ENCODE results near the gene PDE4DIP.
"Not testable (repeated sequence)": the region's sequence is repeated elsewhere in the genome, so short reads cannot be mapped to it uniquely, and the experiment has no call there.

Gene PDE4DIP

DNA sequence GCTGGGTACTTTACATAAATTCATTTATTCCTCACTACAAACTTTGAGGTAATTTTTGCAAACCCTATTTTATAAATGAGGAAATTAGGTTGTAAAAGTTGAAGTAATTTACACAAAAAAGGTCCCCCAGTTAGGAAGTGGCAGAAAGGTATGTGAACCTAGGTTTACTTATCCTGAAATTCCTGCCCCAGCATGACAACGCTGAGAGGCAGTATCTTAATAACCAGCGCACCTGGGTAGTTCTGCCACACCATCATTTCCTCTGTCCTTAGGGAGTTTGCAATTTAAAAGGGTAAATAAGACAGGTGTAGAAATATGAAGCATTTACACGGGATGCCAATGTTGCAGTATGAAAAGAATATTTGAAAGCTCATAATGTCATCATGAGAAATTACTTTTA lies 79.6 kb downstream of the PDE4DIP start:
- DNase-seq: not testable (repeated sequence)

DNA sequence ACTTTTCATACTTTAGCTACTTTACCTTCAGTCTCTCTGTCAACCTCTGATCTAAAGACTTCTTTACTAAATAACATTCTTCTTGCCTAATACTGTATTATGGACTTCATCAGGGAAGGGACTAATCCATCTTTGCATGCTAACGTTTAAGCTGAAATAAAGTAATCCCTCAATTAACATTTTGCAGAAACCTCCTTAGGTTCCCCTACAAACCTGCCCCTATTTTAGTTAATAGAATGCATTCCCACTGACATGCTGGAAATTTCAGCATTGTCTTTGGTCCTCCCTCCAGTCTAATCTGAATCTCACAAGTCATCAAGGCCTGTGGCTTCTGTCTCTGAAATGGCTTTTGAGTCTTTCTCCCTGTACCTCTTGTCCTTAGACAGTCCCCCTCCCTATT lies 83.4 kb downstream of the PDE4DIP start:
- not testable (repeated sequence) for DNase-seq

DNA sequence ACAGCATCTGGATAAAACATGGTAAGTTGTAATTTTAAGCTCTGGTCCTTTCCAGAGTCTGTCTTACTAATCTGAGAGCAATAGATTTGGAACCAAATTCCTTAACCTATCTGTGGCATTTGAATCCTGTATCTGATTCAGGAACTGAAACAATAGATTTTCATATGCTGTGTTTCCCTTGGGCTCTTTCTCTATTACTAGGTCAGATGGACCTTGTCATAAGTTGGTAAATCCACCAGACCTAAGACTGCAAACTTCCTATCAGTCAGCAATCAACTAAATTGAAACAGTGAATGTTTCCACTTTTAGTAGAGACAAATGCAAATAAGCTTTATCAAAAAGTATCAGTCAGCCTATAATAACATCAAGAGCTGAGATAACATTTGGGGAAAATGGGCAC lies 85.0 kb downstream of the PDE4DIP start:
- DNase-seq: not testable (repeated sequence)

GRCh38 chr1:148935381-148936002 lies 91.3 kb downstream of the PDE4DIP start:
- not testable (repeated sequence) for DNase-seq

GRCh38 chr1:148942906-148943305 lies 98.7 kb downstream of the PDE4DIP start:
- not testable (repeated sequence) for DNase-seq

- not testable (repeated sequence) for DNase-seq
Observed at GRCh38 chr1:148945130-148945529, 100.9 kb downstream of the PDE4DIP start.

DNA sequence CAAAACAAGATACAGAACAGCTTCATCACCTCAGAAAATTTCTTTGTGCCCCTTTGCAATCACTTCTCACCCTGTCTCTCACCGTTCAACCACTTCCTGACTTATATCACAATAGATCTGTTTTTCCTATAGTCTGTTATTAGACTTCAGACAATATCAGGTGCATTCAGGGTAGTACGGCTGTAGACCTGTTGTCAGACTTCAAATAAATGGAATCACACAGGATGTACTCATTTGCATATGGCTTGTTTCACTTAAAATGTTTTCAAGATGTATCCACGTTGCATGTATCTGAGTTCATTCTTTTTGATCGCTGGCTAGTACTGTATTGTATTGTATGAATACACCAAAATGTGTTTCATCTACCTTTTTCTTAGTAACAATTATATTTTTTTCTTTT lies 104.5 kb downstream of the PDE4DIP start:
- not testable (repeated sequence) for DNase-seq

- not testable (repeated sequence) for DNase-seq
Observed at GRCh38 chr1:148951336-148952227, 107.4 kb downstream of the PDE4DIP start.

GRCh38 chr1:148952253-148952937 lies 108.2 kb downstream of the PDE4DIP start:
- not testable (repeated sequence) for DNase-seq

DNA sequence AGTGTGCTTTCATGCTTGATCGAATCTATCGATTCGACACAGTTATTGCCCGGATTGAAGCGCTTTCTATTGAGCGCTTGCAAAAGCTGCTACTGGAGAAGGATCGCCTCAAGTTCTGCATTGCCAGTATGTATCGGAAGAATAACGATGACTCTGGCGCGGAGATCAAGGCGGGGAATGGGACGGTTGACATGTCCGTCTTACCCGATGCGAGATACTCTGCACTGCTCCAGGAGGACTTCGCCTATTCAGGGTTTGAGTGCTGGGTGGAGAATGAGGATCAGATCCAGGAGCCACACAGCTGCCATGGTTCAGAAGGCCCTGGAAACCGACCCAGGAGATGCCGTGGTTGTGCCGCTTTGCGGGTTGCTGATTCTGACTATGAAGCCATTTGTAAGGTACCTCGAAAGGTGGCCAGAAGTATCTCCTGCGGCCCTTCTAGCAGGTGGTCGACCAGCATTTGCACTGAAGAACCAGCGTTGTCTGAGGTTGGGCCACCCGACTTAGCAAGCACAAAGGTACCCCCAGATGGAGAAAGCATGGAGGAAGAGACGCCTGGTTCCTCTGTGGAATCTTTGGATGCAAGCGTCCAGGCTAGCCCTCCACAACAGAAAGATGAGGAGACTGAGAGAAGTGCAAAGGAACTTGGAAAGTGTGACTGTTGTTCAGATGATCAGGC lies 108.8 kb downstream of the PDE4DIP start:
- not testable (repeated sequence) for DNase-seq

DNA sequence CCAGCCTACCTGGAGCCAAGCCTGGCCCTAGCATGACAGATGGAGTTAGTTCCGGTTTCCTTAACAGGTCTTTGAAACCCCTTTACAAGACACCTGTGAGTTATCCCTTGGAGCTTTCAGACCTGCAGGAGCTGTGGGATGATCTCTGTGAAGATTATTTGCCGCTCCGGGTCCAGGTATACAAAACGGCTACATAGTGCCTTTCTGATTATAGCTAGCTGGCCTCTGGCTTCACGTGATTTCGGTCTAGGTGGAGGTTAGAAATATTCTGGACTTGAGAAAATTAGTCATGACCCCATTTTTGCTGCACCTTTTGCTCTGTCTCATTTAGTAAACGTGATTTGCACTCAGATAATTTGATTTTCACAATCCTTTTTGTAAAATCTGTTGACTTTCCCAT lies 109.5 kb downstream of the PDE4DIP start:
- DNase-seq: not testable (repeated sequence)

- not testable (repeated sequence) for DNase-seq
Observed at GRCh38 chr1:148958343-148958742, 114.1 kb downstream of the PDE4DIP start.

- DNase-seq: not testable (repeated sequence)
Observed at GRCh38 chr1:148960212-148961000, 116.2 kb downstream of the PDE4DIP start.

- not testable (repeated sequence) for DNase-seq
Observed at GRCh38 chr1:148962127-148962857, 118.1 kb downstream of the PDE4DIP start.

DNA sequence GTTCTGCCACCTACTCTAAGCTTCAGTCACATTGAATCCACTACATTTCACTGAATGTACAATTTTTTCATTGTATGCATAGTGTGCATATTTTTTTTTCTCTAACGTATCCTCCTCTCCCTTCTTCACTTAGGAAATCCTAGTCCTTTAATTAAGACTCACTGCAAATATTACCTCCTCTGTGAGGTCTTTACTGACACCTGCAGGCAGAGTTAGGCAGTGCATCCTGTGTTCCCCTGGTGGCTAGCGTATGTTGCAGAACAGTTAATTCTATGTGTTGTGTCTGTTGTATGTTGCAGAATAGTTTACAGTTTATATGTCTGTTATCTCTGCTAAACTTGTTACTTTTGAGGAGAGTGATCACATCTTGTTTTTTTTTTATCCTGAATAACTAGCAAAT lies 121.9 kb downstream of the PDE4DIP start:
- DNase-seq: not testable (repeated sequence)

DNA sequence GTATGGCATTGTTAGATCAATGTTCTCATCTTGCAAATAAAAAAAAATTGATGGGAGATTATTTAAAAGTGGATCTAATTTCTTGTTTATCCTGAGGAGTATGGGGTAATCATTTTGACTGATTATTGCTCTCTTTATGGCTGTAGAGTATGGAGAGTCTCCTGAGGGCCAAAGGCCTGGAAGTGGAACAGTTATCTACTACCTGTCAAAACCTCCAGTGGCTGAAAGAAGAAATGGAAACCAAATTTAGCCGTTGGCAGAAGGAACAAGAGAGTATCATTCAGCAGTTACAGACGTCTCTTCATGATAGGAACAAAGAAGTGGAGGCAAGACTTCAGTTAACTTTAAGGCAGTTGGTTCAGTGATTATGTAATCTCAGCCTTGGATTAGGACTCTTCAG lies 123.4 kb downstream of the PDE4DIP start:
- not testable (repeated sequence) for DNase-seq

DNA sequence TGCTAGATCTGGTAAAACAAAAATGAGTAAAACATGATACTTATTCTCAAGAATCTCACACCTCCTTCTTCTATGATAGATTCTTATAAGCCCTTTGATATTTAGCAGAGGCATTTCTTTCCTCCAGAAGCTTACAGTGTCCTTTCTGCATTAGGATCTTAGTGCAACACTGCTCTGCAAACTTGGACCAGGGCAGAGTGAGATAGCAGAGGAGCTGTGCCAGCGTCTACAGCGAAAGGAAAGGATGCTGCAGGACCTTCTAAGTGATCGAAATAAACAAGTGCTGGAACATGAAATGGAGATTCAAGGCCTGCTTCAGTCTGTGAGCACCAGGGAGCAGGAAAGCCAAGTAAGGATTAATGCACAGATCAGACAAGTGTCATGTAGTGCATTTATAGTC lies 124.5 kb downstream of the PDE4DIP start:
- not testable (repeated sequence) for DNase-seq

DNA sequence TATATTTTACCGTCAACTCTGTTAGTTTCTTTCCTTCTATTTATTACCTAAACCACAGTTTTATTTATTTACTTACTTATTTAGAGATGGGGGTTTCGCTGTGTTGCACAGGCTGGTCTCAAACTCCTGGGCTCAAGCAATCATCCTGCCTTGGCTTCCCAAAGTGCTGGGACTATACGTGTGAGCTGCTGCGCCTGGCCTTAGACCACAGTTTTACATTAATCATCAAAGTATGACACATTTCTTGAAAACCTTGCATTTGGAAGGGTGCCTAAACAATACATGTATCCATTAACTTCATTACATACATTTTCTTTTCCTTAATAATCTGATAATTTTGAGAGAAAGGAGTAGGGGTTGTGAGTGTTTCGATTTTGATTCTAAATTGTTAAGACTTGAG lies 124.9 kb downstream of the PDE4DIP start:
- not testable (repeated sequence) for DNase-seq

- DNase-seq: not testable (repeated sequence)
Observed at GRCh38 chr1:148975453-148975852, 131.2 kb downstream of the PDE4DIP start.

DNA sequence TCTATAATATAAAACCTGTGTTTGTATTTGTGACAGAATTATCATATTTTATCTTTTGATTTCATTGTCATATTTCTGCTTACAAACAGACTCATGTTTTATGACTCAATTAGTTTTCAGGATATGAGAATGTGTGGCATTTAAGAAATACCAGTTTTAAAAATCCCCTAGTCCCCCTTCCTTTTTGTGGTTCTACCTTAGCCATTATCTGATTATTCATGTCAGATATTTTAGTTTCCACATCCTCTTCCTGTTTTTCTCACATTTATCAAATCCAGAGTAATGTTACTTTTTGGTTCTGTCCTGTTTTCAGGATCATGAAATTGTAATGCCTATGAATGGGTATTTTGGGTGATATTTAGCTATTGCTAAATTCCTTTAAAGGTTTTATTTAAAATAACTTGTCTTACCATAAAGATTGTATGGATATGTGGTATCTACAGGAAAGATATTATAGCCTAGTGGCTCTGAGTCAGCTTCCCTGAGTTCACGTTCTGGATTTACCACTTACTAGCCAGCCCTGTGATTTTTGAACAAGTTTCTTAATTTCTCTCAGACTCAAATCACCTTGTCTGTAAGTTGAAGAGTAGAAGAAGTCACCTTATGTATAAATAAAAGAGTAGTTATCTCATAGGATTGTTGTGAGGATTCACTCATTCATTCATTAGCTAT lies 131.8 kb downstream of the PDE4DIP start:
- DNase-seq: not testable (repeated sequence)

DNA sequence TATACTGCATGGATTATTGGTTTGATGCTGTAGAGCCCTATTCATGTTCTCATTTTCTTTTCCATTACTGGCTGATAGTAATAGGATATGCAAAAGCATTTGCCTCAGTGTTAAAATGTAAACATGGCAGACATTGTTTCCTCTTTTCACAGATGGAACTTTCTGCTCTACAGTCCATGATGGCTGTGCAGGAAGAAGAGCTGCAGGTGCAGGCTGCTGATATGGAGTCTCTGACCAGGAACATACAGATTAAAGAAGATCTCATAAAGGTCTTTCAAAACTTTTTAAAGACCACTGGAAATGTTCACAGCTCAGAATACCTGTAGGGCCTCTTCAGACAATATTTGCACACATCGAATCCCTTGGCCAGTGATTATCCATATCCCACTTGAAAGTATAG lies 133.6 kb downstream of the PDE4DIP start:
- DNase-seq: not testable (repeated sequence)

Measured in SIG-M5 (cell line).